Measurements from ENCODE around the gene PTPRA.
A peak's percentile ranks its signal among the peaks of the same experiment; 100 is the strongest.
"Not testable (repeated sequence)": the region's sequence is repeated elsewhere in the genome, so short reads cannot be mapped to it uniquely, and the experiment has no call there.

PTPRA gene

GRCh38 chr20:3046677-3047462 is 173.6 kb downstream of the PTPRA start:
- DNase-seq = no peak

- peak in 1 of 2 experiments; percentile 23 for DNase-seq
Measured at GRCh38 chr20:3047486-3048419, 174.5 kb downstream of the PTPRA start.

GRCh38 chr20:3051385-3052019 is 178.2 kb downstream of the PTPRA start:
- DNase-seq = peak; percentile 14 to 20

- DNase-seq = no peak
Measured at GRCh38 chr20:3059489-3059888, 186.2 kb downstream of the PTPRA start.

- not testable (repeated sequence) for DNase-seq
Measured at GRCh38 chr20:3064119-3064518, 190.8 kb downstream of the PTPRA start.

GRCh38 chr20:3067139-3068014 is 194.1 kb downstream of the PTPRA start:
- DNase-seq = no peak

GRCh38 chr20:3068075-3068474 is 194.8 kb downstream of the PTPRA start:
- no peak for DNase-seq

GRCh38 chr20:3068986-3069900 is 196.0 kb downstream of the PTPRA start:
- no peak for DNase-seq

GRCh38 chr20:3070725-3071124 is 197.4 kb downstream of the PTPRA start:
- no peak for DNase-seq

- DNase-seq = no peak
Measured at GRCh38 chr20:3071266-3071609, 198.0 kb downstream of the PTPRA start.

- DNase-seq = peak; percentile 51 to 54
Measured at GRCh38 chr20:3071610-3072529, 198.6 kb downstream of the PTPRA start, which contains the start of gene OXT. Gene OXT, plus strand, starts transcription at chr20:3071620. Its CDS starts 36 bp downstream, at chr20:3071656.

- DNase-seq = no peak
Measured at GRCh38 chr20:3072530-3073250, 199.4 kb downstream of the PTPRA start.

GRCh38 chr20:3073251-3073643 is 200.0 kb downstream of the PTPRA start:
- not testable (repeated sequence) for DNase-seq

- DNase-seq = no peak
Measured at GRCh38 chr20:3074812-3075211, 201.5 kb downstream of the PTPRA start.

GRCh38 chr20:3075315-3075714 is 202.0 kb downstream of the PTPRA start:
- not testable (repeated sequence) for DNase-seq

- no peak for DNase-seq
Measured at GRCh38 chr20:3077618-3078134, 204.4 kb downstream of the PTPRA start.

GRCh38 chr20:3080939-3081388 is 207.7 kb downstream of the PTPRA start:
- DNase-seq = no peak

- DNase-seq = no peak
Measured at GRCh38 chr20:3081641-3082040, 208.4 kb downstream of the PTPRA start.
